Stimulated activated CD4-positive, alpha-beta T cell treated with anti-CD3 and anti-CD28 coated beads, Interleukin-4, amount 100 ng/mL, for 24 hours (primary cell): Measurements from ENCODE around the gene TMEM161A.
A peak's percentile ranks its signal among the peaks of the same experiment; 100 is the strongest.
"Not testable (repeated sequence)": the region's sequence is repeated elsewhere in the genome, so short reads cannot be mapped to it uniquely, and the experiment has no call there.

ENCODE experiments used
- DNase-seq: peaks from one replicate; pipeline ENCODE4 v3.0.0-alpha.2; 2020

The TMEM161A gene

DNA sequence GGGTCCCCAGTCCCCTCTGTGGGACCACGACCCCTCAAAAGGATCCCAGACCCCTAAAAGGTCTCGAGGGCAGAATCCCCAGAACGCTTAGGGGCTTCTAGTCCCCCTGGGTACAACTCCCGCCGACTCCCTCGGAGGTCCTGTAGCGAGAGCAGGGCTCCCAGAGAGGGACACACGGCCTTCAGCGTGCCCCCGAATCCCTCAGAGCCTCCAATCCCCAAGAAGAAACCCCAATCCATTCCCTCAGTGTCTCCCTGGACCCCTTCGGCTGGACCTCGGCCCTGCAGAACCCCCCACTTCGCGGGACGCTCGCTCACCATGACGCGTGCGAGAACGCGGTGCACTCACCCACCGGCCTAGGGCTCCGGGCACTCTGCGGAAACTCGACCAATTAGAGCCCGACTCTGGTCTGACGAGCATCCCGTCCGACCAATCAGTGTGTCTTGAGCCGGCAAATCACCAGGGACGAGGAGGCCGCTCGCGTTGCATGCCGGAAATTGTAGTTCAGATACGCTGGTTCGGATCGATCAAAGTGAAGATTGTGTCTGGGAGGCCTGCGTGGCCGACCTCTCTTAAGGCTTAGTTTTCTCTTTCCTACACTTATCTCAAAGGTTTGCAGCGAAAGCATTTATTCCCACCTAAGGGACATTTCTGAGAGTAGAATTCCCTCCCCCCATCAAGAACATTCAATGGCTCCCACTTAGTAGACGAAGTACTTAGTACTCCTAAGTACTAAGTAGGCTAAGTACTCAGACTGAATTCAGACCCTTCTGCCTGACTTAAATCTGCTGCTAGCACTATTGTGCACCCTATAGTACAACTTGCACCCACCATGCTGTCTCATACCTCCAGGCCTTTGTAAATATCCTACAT is at the start of gene TMEM161A:
TSS of gene TMEM161A (minus strand) at position 370 of the 873 bp plus-strand sequence. CDS start at position 320, 50 bp downstream.
- peak; percentile 98 for DNase-seq

DNA sequence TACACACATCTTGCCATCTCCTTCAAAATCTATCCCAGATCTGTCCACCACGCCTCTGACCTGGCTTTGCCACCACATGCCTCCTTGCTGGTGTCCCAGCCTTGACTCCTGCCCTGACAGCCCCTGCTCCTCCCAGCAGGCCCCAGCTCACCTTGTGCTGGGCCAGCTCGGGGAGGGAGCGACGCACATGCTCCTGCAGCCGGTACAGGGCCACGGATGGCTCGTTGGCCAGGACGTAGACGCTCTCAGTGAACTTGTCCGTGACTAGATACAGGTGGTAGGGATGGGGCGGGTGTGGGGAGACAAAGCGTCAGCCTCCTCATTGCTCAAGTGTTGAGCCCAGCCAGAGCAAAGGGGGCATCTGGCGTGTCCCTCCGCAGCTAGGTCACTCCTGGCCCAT is 48.5 kb upstream of the TMEM161A start:
- no peak for DNase-seq

DNA sequence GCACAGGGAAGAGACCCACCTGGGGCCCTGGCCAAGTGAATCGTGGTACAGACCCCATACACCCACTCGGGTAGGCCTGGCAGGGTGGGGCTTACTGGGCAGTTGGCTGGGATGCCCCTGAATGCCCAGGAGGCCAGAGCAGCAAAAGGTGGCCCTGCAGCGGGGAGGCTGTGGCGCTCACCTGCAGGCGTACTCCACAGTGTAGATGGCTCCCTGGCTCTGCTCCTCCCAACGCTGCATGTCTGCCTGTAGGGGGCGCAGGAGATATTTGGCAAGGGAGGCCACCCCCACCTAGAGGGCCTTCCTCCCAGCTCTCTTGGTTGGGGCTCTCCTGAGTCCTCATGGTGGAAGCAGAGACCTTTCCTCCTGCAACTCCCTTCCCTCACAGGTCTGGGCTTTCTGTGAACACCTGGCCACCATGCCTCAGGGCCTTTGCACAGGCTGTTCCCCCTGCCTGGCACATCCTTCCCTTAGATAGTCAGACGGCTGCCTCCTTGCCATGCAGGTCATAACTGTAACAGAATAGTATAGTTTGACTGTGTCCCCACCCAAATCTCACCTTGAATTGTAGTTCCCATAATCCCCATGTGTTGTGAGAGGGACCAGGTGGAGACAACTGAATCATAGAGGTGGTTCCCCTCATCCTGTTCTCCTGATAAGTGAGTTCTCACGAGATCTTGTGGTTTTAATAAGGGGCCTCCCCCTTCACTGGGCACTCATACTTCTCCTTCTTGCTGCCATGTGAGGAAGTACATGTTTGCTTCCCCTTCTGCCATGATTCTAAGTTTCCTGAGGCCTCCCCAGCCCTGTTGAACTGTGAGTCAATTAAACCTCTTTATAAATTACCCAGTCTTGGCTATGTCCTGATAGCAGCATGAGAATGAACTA is 47.8 kb upstream of the TMEM161A start:
- peak; percentile 75 for DNase-seq

DNA sequence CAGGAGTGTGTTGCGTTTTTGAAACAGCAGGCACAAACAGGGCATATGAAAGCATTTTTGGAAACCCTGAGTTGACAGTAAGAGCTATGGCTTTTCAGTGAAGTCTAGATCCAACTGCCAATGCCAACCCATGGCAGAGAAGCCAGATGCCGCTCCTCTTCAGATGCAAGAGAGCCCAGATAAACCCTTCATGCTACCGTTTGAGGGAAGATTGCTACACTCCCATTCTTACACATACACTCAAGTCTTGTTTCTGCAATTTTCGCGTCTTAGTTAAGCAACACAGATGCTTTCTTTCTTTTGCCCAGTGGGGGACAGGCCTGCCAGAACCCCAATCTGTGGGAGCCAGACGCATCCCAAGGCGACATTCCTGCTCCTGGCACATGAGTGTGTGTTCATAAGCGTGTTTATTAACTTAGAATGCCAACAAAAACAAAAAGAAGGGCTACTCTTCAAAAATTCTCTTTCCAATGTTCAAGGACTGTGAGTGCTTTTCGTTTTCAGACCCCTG is 43.3 kb upstream of the TMEM161A start:
- DNase-seq = no peak

DNA sequence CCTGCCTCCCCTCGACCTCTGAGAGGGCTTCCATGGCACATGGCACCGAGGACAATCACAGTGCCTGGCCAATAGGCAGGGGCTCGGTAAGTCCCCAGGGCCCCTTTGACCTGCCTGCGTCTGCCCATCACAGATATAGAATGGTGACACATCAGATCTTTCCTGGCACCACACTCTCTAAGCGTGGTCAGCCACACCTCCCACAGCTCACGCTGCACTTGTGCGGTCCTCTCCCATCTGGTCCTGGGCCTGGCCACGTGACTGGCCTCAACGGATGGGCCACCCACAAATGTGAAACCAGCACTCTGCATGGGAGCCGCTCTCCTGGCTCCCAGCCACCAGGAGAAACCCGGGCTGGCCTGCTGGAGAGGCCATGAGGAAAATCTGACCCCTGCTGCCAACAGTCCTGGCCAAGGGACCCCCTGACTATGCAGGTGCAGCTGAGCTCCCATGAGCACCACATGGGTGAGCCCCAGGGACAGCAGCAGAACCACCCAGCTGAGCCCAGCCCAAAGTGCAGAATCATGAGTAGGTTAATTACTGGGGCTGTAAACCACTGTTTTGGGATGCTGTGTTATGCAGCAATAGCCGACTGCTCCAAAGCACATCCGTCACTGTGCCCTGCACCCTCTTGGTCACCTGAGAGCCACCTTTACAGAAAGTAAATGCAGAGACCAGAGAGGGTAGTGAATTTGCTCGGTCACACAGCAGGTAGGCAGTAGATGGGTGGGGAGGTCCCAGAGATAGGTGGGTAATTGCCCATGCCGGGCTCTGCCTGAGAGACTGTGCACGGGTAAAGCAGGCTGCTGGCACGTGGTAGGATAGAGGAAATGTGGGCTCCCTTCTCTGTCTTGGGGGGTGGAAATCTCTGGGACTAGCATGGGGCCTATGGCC is 41.5 kb upstream of the TMEM161A start:
- no peak for DNase-seq

DNA sequence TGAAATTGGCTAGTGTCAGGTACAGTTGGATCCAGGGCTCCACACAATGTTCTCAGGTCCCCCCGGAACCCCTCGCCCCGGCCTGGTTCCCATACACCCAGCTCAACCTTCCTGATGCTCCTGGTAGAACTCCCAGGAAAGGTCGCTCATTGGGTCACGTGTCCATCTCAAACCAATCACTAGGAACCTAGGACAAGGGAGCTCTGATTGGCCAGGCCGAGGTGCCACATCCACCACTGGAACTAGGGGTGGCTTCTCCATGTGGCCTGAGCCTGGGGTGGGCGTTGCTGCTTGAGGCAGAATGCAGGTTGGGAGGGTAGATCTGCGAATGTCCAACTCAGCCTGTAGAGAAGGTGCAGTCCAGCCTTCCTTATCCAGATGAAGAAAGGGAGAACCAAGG is 38.7 kb upstream of the TMEM161A start:
- DNase-seq = no peak

DNA sequence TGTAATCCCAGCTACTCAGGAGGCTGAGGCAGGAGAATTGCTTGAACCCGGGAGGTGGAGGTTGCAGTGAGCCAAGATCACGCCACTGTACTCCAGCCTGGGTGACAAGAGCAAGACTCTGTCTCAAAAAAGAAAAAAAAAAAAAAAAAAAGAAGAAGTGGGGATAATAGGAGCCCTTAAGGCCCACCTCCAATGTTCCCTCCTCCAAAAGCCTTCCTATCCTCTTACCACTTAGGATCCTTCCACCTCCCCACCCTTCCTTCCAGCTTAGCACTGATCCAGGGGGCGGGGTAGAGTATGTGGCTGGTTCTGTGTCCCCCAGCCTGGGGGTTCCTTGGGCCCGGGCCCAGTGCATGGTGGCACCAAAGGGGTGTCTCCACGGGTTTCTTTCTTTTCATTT is 35.0 kb upstream of the TMEM161A start:
- not testable (repeated sequence) for DNase-seq

DNA sequence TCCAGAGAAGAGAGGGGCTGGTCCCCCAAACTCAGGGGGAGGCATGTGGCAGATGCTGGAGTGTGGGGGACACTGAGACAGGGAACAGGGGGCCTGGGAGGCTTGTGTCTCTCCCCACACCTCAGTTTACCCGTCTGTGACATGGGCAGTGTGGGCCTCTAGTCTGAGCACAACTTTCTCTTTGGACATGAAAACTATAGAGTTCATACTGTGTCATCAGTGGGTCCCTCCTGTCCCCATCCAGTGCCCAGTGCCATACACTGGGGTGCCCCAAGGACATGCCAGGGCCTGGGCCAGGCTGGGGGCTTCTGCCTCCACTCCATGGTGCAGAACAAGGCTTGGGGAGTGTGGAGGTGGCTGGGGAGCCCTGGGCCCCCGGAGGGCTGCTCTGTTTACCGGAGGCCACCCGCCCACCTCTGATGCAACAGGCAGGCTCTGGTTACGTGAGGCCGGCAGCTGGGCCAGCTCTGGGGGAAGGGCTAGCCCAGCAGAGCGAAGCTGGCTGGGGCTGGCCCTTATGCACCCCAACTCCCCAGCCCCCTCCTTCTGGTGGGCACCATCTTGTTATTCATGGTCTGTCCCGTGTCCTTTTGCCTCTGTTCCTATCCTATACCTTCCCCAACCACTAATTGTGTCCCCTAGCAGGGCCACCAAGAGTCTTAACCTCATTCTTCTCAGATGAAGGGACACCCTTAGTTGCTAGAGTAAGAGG is 33.7 kb upstream of the TMEM161A start:
- no peak for DNase-seq

DNA sequence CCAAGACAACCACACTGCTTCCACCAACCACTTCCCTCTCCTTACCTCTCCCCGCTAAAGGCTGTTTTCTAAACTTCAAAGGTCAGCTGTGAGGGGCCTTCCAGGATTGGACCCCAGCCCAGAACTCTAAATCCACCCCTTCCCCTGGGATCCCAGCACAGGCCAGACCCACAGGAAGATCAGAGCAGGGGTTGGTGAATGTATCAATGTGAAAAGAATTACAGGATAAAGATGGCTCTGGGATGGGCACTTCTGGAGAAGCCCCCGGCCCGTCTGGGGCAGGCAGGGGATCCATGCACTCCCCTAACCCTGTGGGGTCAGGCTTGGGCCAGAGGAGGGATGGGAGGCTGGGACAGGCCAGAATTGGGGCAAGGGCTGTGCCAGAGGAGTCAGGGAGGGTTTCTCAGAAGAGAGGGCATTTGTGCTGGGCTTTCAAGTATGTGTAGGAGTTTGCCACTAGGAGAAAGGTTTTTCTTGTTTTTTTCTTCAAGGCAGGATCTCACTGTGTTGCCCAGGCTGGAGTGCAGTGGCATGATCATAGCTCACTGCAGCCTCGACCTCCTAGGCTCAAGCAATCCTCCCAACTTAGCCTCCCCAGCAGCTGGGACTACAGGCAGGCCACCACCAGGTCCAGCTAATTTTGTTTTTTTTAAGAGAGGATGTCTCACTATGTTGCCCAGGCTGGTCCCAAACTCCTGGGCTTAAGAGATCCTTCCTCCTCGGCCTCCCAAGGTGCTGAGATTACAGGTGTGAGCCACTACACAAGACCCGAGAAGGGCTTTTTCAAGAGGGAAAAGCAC is 32.8 kb upstream of the TMEM161A start:
- no peak for DNase-seq

DNA sequence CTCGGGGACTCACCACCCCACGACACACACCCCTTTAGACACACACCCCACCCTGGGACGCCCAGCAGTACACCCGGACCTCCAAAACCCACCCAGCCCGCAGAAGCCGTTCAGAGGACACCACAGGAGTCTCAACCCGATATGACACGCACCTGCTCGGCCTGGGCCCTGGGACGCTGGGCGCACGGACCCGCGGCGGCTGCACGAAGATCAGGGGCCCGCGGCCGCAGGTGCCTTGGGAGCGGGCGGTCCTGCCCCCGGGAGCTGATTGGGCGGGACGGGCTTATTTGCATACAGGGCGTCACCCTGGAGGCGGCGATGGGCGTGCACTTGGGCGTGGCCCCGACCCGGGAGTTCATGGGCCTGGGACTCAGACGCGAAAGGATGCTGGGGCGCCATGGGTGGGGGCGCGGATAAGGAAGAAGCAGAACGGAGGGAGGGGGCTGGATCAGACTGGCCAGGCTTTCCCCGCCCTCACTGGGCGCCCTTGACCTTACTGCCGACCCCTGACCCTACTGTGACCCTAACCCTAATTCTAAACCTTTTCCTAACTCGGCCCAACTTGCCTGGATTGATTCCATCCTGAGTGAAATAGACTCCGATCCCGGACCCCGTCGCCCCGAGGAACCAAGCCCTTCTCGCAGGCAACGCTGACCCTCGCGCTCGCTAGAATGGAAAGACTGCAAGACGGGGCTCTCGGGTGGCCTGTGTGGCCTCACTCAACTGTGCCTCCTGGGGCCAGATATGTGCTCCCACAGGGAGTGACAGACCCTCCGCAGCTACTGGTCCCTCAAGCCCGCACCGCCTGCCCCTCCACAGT is 32.0 kb upstream of the TMEM161A start, which contains the start of gene MEF2B:
TSS of gene MEF2B (minus strand) at position 211 of the 820 bp plus-strand sequence. CDS start 19,528 bp downstream, outside the sequence.
- DNase-seq = peak; percentile 78

DNA sequence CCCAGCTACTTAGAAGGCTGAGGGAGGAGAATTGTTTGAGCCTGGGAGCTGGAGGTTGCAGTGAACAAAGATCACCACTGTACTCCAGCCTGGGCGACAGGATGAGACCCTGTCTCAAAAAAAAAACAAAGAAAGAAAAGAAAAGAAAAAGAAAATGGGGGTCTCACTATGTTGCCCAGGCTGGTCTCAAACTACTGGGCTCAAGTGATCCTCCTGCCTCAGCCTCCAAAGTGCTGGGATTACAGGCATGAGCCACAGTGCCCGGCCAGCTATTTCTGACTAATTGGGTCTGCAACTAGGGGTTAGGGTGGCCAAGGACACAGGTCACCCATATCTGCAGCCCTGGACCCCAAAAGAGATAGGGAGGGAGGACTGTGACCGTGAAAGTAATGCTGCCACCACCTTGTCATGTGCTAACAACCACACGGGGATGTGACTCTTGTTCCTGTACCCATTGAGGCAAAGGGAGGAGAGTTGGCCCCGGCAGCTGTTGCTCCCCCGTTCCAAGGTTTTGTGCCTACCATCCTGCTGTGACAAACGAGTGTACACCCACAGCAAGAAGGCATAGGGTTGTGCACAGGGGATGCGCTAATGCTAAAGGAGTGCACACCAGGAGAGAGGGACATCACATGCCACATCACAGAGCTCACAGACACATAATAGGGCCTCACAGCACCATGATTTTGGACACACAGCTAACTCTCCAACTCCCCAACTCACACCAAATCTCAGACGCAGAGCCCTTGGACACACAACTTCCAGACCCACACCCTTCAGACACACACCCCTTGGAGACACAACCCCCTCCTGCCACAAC is 31.2 kb upstream of the TMEM161A start:
- no peak for DNase-seq

DNA sequence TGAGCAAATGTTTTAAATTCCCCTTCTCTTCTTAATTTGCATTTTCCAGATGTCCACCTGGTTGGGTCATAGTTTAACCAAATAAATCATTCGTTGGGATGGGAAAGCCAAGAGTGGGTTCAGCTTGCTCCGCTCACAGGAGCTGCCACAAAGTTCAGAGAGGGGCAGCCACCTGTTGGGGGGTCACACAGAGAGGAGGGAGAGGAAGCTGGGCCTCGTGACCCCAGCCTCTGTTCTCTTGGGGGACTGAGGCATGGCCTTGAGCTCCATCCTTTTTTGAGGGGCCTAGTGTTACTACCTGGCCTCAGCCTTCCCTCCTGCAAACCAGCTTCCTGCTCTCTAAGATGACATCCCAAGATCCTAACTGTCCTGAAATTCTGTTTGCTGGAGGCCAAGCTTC is 29.3 kb upstream of the TMEM161A start:
- no peak for DNase-seq

DNA sequence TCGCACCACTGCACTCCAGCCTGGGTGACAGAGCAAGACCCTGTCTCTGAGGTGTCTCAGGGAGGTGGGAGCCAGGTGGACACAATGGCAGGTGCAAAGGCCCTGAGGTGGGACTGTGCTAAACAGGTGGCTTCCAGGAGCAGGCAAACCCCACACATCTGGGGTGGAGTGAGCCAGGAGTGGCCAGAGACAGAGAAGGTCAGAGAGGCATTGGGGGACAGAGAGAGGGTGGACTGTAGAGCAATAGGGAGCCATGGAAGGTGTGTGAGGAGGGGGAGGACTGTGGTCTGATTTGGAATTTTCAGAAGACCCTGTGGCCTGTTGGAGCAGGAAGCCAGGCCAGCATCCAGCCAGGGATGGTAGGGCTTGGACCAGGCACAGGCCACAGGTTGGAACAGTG is 27.1 kb upstream of the TMEM161A start:
- DNase-seq = no peak

DNA sequence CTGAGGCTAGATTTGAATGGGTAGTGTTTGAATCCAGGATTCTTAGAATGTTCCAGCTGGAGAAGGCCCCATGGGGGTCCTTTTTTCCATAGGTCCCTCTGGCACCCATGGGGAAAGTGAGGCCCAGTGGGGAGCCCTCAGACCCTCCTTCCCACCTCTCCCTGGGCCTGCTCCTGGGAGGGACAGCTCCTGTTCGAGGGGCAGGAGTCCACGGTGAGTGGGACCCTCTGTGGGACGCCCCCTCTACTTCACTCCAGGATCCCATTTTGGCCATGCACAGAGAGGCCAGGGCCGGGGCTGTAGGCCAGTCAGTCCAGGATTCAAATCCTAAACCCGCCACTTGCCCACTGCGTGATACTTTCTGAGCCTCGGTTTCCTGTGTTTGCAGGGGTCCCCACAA is 24.2 kb upstream of the TMEM161A start:
- no peak for DNase-seq

DNA sequence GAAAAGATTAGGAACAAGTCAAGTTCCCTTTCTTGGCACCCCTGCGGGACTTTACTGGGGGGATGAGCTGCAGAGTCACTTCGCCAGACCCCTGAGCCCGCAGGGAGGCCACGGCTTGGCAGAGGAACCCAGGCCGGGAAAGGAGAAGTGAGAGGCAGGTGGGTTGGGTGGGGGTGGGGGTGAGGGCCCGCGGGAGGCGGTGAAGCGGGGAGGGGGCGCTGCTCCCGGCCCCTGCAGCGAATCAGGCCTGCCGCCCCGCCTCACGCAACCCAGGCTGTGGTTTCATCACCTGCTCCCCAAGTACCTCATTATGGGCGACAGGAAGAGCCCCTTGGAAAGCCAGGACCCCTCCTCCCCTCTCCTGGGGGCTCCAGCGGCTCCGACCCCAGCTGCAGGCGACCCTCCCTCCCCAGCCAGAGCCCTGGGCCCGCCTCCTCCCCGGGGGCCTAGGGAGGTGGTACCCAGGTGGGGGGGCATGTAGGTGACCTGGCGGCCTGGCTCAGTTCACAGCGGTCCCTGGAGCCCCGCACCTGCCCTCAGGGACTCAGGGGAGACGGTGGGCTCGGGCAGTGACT is 22.3 kb upstream of the TMEM161A start:
- DNase-seq = no peak

DNA sequence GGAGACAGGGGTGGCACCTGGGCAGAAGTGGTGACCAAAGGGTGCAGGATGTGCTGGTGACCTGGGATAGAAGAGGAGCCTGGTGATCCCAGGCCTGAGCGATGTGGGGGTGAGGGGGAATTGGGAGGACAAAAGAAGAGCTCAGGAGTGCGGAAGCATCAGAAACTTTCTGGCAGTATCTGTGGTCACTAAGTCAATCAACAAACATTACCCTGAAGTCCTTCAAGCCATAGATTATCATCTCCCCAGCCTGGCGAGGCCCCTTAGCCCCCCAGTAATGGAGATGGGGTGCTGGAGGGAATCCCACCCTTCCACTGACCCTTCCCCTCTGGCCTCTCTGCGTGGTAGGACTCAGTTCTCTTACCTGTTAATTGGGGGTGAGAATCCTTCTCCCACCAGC is 21.3 kb upstream of the TMEM161A start:
- DNase-seq = no peak

DNA sequence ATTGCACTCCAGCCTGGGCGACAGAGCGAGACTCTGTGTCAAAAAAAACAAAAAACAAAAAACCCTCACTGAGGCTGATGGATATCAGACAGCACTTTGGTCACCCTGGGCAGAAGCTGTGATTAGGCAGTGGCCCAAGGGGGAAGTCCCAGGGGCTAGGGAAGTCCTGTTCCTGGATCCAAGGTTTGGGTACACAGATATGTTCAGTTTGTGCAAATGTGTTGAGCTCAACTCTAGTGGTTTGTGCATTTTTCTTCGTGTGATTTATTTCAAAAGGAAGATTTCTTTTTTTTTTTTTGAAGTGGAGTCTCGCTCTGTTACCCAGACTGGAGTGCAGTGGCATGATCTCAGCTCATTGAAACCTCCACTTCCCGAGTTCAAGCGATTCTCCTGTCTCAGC is 19.5 kb upstream of the TMEM161A start:
- no peak for DNase-seq

DNA sequence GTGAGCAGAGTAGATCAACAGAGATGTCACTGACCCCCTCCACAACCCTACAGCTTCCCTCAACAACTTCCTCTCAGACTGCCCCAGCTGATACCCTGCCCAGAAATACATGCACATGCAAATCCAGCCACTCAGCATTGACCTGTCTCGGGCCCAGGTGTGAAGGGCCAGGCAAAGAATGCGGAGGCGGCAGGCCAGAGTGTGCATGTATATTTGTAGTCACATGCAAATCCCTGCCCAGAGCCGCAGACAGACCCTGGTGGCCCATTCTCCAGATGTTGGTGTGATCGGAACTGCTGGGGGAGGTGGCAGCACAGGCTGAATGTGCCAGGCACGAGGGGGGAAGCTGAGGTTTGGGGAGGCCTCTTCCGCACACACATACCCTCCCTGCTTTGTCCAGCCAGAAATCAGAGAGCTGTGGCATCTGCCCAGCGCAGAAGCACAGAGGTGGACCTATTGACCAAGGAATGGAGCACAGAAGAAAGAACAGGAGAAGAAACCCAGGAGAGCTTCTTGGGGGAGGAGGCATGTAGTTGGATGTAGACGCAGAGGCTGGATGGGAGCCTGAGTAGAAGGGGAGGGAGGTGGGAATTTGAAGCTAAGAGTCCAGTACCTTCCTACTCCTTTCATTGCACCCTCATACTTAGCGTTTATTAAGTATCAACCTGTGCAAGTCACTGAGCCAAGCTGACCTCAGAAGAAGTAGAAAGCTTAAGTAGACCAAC is 17.4 kb upstream of the TMEM161A start:
- no peak for DNase-seq
